Hepatocyte (in vitro differentiated cells): ENCODE results near the gene STPG1. TPM values are rescaled to one million over a fixed set of nuclear protein-coding genes. Genes with fewer than 3 reads are reported as not detected.

ENCODE experiments used
- DNase-seq: peaks from one replicate; pipeline ENCODE4 v3.0.0-alpha.2; 2016; ENCODE audit warnings: low spot score
- H2AFZ ChIP-seq: fragments of 200-600 bp; sonication (generic); 2 replicates; pipeline ENCODE4 v1.6.0; 2016; ENCODE audit warnings: antibody characterized with exemption, mild to moderate bottlenecking
- H3K27ac ChIP-seq: fragments of 200-600 bp; sonication (generic); 2 replicates; pipeline ENCODE4 v1.5.1; 2016; ENCODE audit warnings: mild to moderate bottlenecking
- H3K27me3 ChIP-seq: fragments of 200-600 bp; sonication (generic); 2 replicates; pipeline ENCODE4 v1.6.1; 2016
- H3K36me3 ChIP-seq: fragments of 200-600 bp; sonication (generic); replicated peaks from 2 replicates; pipeline ENCODE4 v1.5.1; 2016; ENCODE audit warnings: low read depth; ENCODE audit not compliant: insufficient read depth
- H3K4me1 ChIP-seq: fragments of 200-600 bp; sonication (generic); 2 replicates; pipeline ENCODE4 v1.5.1; 2016; ENCODE audit warnings: mild to moderate bottlenecking, moderate library complexity; ENCODE audit not compliant: insufficient read depth
- H3K4me2 ChIP-seq: fragments of 200-600 bp; sonication (generic); 2 replicates; pipeline ENCODE4 v1.6.0; 2016
- H3K4me3 ChIP-seq: fragments of 200-600 bp; sonication (generic); 2 replicates; pipeline ENCODE4 v1.5.1; 2016; ENCODE audit warnings: mild to moderate bottlenecking
- H3K79me2 ChIP-seq: fragments of 200-600 bp; sonication (generic); 2 replicates; pipeline ENCODE4 v1.6.0; 2017; ENCODE audit warnings: mild to moderate bottlenecking
- H3K9me2 ChIP-seq: fragments of 200-600 bp; sonication (generic); replicated peaks from 2 replicates; pipeline ENCODE4 v1.6.0; 2017; ENCODE audit warnings: mild to moderate bottlenecking; ENCODE audit not compliant: insufficient read depth
- H3K9me3 ChIP-seq: fragments of 200-600 bp; sonication (generic); 2 replicates; pipeline ENCODE4 v1.5.1; 2016; ENCODE audit warnings: low read depth, mild to moderate bottlenecking
- H4K20me1 ChIP-seq: fragments of 200-600 bp; sonication (generic); 2 replicates; pipeline ENCODE4 v1.6.0; 2016; ENCODE audit warnings: mild to moderate bottlenecking; ENCODE audit not compliant: insufficient read depth, poor library complexity, severe bottlenecking
- CTCF ChIP-seq: fragments of 200-600 bp; sonication (generic); IDR thresholded peaks from 2 replicates; pipeline ENCODE4 v1.5.1; 2016; ENCODE audit warnings: antibody characterized with exemption, mild to moderate bottlenecking; ENCODE audit not compliant: poor library complexity
- EZH2 ChIP-seq: fragments of 200-600 bp; sonication (generic); IDR thresholded peaks from 2 replicates; pipeline ENCODE4 v1.6.1; 2016; ENCODE audit warnings: antibody characterized with exemption, mild to moderate bottlenecking, borderline replicate concordance
- EZH2phosphoT487 ChIP-seq: fragments of 200-600 bp; sonication (generic); IDR thresholded peaks from one replicate; pipeline ENCODE4 v1.6.1; 2018; ENCODE audit warnings: antibody characterized with exemption, mild to moderate bottlenecking, low read depth, moderate library complexity; ENCODE audit not compliant: unreplicated experiment, severe bottlenecking
- WGBS: methylation state at CpG from one replicate; pipeline ENCODE4 v1.1.6; 2016; ENCODE audit warnings: low lambda C conversion rate; ENCODE audit errors: missing lambda C conversion rate; 5-methylcytosine and 5-hydroxymethylcytosine counted together
- polyA plus RNA-seq: library from polyadenylated mRNA; unstranded; fragments of >200 nt; fragmentation: Nextera tagmentation; extraction: Ambion mirVana; gene quantifications from 2 replicates; pipeline ENCODE4 v1.2.1, GENCODE V29; 2016
- total RNA-seq: library from RNA; depleted of rRNA; stranded (reverse); fragments of >200 nt; gene quantifications from 2 replicates; pipeline ENCODE4 v1.2.3, GENCODE V29; 2014

Gene STPG1
- total and polyA plus RNA-seq, 2 experiments from 2014 or later = 3.5 to 4.3 TPM

GRCh38 chr1:24425922-24426321 is 12.3 kb upstream of the STPG1 start:
- H3K9me2 ChIP-seq = no peaks in the 10 kb centered on the region
- no peaks in the 10 kb centered on the region for H3K4me1 ChIP-seq
- TF ChIP-seq EZH2phosphoT487 (no peak), EZH2 (no peak), CTCF (no peak)
- H3K4me2 ChIP-seq = no peak overlapping the region
- no peak overlapping the region for H3K27ac ChIP-seq
- no peak overlapping the region for H2AFZ ChIP-seq
- no peaks in the 10 kb centered on the region for H4K20me1 ChIP-seq
- no peaks in the 10 kb centered on the region for H3K36me3 ChIP-seq
- H3K9me3 ChIP-seq = no peaks in the 10 kb centered on the region
- no peaks in the 10 kb centered on the region for H3K79me2 ChIP-seq
- 79% methylated on average over 7 of the region's 7 CpGs for WGBS
- H3K27me3 ChIP-seq = no peaks in the 10 kb centered on the region
- DNase-seq = no peak
- H3K4me3 ChIP-seq = no peak overlapping the region

- no peaks in the 10 kb centered on the region for H3K36me3 ChIP-seq
- H3K9me3 ChIP-seq = no peaks in the 10 kb centered on the region
- H2AFZ ChIP-seq = no peak overlapping the region
- 56% methylated on average over 3 of the region's 3 CpGs for WGBS
- no peaks in the 10 kb centered on the region for H3K79me2 ChIP-seq
- TF ChIP-seq EZH2phosphoT487 = no peak
- no peak for TF ChIP-seq CTCF
- no peak for TF ChIP-seq EZH2
- no peaks in the 10 kb centered on the region for H3K9me2 ChIP-seq
- no peaks in the 10 kb centered on the region for H3K27me3 ChIP-seq
- no peak for DNase-seq
- H4K20me1 ChIP-seq = no peaks in the 10 kb centered on the region
- no peak overlapping the region for H3K4me3 ChIP-seq
- H3K27ac ChIP-seq = no peak overlapping the region
- H3K4me1 ChIP-seq = no peaks in the 10 kb centered on the region
- no peak overlapping the region for H3K4me2 ChIP-seq
Observed at GRCh38 chr1:24425441-24425840, 11.9 kb upstream of the STPG1 start.

- no peak overlapping the region for H2AFZ ChIP-seq
- H3K9me2 ChIP-seq = no peaks in the 10 kb centered on the region
- H3K9me3 ChIP-seq = no peaks in the 10 kb centered on the region
- H4K20me1 ChIP-seq = no peaks in the 10 kb centered on the region
- H3K4me1 ChIP-seq = no peaks in the 10 kb centered on the region
- WGBS = 89% methylated on average over 3 of the region's 3 CpGs
- H3K79me2 ChIP-seq = no peaks in the 10 kb centered on the region
- no peak overlapping the region for H3K4me2 ChIP-seq
- no peaks in the 10 kb centered on the region for H3K27me3 ChIP-seq
- H3K36me3 ChIP-seq = no peaks in the 10 kb centered on the region
- H3K27ac ChIP-seq = no peak overlapping the region
- no peak for TF ChIP-seq EZH2phosphoT487
- no peak for TF ChIP-seq CTCF
- no peak for TF ChIP-seq EZH2
- DNase-seq = no peak
- H3K4me3 ChIP-seq = no peak overlapping the region
Observed at GRCh38 chr1:24424990-24425389, 11.4 kb upstream of the STPG1 start.

- Histone ChIP-seq H3K79me2 (no peaks in the 10 kb centered on the region), H3K27ac (no peak overlapping the region), H3K4me3 (no peak overlapping the region), H3K4me1 (no peaks in the 10 kb centered on the region), H3K9me3 (no peaks in the 10 kb centered on the region), H2AFZ (no peak overlapping the region), H3K4me2 (no peak overlapping the region), H3K9me2 (no peaks in the 10 kb centered on the region), H3K36me3 (no peaks in the 10 kb centered on the region), H4K20me1 (no peaks in the 10 kb centered on the region), H3K27me3 (no peaks in the 10 kb centered on the region)
- TF ChIP-seq EZH2phosphoT487 = no peak
- TF ChIP-seq CTCF = no peak
- DNase-seq = no peak
- 87% methylated on average over 5 of the region's 5 CpGs for WGBS
Observed at GRCh38 chr1:24424207-24424606, 10.6 kb upstream of the STPG1 start.
